DOHH2 (cell line): ENCODE data around the gene DCUN1D5.
"Not testable (repeated sequence)": the region's sequence is repeated elsewhere in the genome, so short reads cannot be mapped to it uniquely, and the experiment has no call there.

ENCODE experiments used
- H3F3A ChIP-seq: fragments of 200-600 bp; sonication (generic), shearing (Covaris generic); 2 replicates; pipeline ENCODE4 v1.6.0; 2016; ENCODE audit warnings: antibody characterized with exemption, mild to moderate bottlenecking; ENCODE audit not compliant: control insufficient read depth, insufficient read depth
- H3K27ac ChIP-seq: fragments of 200-600 bp; sonication (generic); 2 replicates; pipeline ENCODE4 v1.5.1; 2014; ENCODE audit warnings: low read depth, mild to moderate bottlenecking, low read length, moderate library complexity
- H3K27me3 ChIP-seq: fragments of 200-600 bp; sonication (generic); 2 replicates; pipeline ENCODE4 v1.6.1; 2014; ENCODE audit warnings: mild to moderate bottlenecking, low read length, mixed read lengths; ENCODE audit not compliant: control insufficient read depth
- H3K36me3 ChIP-seq: fragments of 200-600 bp; sonication (generic); 2 replicates; pipeline ENCODE4 v1.6.1; 2014; ENCODE audit warnings: mild to moderate bottlenecking, low read length, moderate library complexity, mixed read lengths; ENCODE audit not compliant: control insufficient read depth
- H3K4me1 ChIP-seq: fragments of 200-600 bp; sonication (generic); 2 replicates; pipeline ENCODE4 v1.6.1; 2014; ENCODE audit warnings: mild to moderate bottlenecking, low read length, mixed read lengths; ENCODE audit not compliant: control insufficient read depth
- H3K4me2 ChIP-seq: fragments of 200-600 bp; sonication (generic); 2 replicates; pipeline ENCODE4 v1.6.0; 2014; ENCODE audit warnings: mild to moderate bottlenecking, low read length, moderate library complexity
- H3K4me3 ChIP-seq: fragments of 200-600 bp; sonication (generic); 2 replicates; pipeline ENCODE4 v1.5.1; 2014; ENCODE audit warnings: mild to moderate bottlenecking, low read length, mixed read lengths
- H3K79me2 ChIP-seq: fragments of 200-600 bp; sonication (generic); 2 replicates; pipeline ENCODE4 v1.6.1; 2014; ENCODE audit warnings: mild to moderate bottlenecking, low read length, mixed read lengths; ENCODE audit not compliant: control insufficient read depth
- H3K9me2 ChIP-seq: fragments of 200-600 bp; sonication (generic); replicated peaks from 2 replicates; pipeline ENCODE4 v1.6.1; 2014; ENCODE audit warnings: mild to moderate bottlenecking, low read length, mixed read lengths; ENCODE audit not compliant: control insufficient read depth
- H3K9me3 ChIP-seq: fragments of 200-600 bp; sonication (generic); 2 replicates; pipeline ENCODE4 v1.6.1; 2014; ENCODE audit warnings: antibody characterized with exemption, low read length, mixed read lengths; ENCODE audit not compliant: control insufficient read depth, insufficient read depth
- H4K20me1 ChIP-seq: fragments of 200-600 bp; sonication (generic); 2 replicates; pipeline ENCODE4 v1.6.0; 2014; ENCODE audit warnings: low read depth, mild to moderate bottlenecking, antibody characterized with exemption, low read length, moderate library complexity; ENCODE audit not compliant: control insufficient read depth, insufficient read depth
- EZH2phosphoT487 ChIP-seq: fragments of 200-600 bp; sonication (generic); IDR thresholded peaks from 2 replicates; pipeline ENCODE4 v1.6.1; 2017; ENCODE audit warnings: borderline replicate concordance, mild to moderate bottlenecking, antibody characterized with exemption, low read length, moderate library complexity, mixed read lengths
- TF ChIP-seq, protein P1 (sequence below): fragments of 200-600 bp; sonication (generic); IDR thresholded peaks from one replicate; pipeline ENCODE4 v1.5.1; 2014; ENCODE audit warnings: antibody characterized with exemption, mild to moderate bottlenecking, low read depth, low read length; ENCODE audit not compliant: poor library complexity, severe bottlenecking

DCUN1D5 gene

DNA sequence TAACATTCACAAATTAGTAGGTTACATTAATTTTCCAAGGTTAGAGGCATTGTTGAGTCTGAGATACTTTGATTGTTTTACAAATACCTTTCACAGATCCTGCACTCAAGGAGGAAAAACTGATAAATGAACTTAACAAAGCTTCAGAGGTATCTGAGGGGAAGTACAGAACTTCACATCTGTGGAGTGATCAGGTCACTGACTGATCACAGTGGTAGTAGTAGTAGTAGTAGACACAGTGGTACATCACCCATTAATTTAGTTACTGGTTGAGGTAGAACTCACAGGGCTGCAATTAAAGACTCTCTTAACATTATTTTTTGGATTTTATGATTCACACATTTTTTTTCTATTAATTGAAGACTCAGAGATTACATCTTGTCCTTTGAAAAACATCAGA lies 56.7 kb downstream of the DCUN1D5 start:
- Histone ChIP-seq H3K27ac (no peak overlapping the region), H3K9me2 (no peaks in the 10 kb centered on the region), H3K27me3 (no peaks in the 10 kb centered on the region), H3K4me3 (no peak overlapping the region), H3K4me2 (no peak overlapping the region), H4K20me1 (no peaks in the 10 kb centered on the region), H3K79me2 (no peaks in the 10 kb centered on the region), H3K36me3 (no peaks in the 10 kb centered on the region), H3K9me3 (no peaks in the 10 kb centered on the region), H3K4me1 (peaks cover 8% of the 10 kb centered on the region), H3F3A (no peaks in the 10 kb centered on the region)
- TF ChIP-seq, protein P1, sequence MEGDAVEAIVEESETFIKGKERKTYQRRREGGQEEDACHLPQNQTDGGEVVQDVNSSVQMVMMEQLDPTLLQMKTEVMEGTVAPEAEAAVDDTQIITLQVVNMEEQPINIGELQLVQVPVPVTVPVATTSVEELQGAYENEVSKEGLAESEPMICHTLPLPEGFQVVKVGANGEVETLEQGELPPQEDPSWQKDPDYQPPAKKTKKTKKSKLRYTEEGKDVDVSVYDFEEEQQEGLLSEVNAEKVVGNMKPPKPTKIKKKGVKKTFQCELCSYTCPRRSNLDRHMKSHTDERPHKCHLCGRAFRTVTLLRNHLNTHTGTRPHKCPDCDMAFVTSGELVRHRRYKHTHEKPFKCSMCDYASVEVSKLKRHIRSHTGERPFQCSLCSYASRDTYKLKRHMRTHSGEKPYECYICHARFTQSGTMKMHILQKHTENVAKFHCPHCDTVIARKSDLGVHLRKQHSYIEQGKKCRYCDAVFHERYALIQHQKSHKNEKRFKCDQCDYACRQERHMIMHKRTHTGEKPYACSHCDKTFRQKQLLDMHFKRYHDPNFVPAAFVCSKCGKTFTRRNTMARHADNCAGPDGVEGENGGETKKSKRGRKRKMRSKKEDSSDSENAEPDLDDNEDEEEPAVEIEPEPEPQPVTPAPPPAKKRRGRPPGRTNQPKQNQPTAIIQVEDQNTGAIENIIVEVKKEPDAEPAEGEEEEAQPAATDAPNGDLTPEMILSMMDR, result no peak
- TF ChIP-seq EZH2phosphoT487, result no peak

DNA sequence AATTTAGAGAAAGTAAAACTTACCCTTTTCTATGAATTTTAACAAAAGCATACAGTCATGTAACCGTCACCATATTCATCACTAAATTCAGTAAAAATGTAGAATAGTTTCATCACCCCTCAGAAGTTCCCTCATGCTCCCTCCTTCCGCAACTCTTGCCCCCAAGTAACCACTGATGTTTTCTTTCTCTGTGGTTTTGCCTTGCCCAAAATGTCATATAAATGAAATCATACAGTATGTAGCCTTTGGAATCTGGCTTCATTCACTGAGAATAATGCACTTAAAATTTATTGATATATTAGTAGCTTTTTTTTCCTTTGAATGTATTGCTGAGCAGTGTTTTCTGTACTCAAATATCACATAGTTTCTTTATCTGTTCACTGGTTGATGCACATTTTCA lies 60.1 kb downstream of the DCUN1D5 start:
- TF ChIP-seq EZH2phosphoT487, result no peak
- TF ChIP-seq, protein P1, result no peak
- no peak overlapping the region for H3K27ac ChIP-seq

DNA sequence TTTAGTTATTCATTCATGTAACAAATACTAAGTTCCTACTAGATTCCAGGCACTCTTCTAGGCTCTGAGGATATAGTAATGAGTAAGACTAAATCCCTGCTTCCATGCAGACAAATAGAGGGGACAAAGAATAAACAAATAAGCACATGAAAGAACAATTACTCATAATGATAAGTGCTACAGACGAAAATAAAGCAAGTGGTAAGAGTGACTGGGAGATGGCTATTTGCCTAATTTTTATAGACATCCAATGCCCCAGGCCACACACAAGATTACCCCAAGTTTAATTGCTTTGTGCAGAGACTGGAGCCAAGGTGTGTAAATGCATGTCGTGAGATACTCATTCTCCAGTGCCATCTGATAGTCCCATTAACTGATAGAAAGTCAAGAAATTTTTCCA lies 62.6 kb downstream of the DCUN1D5 start:
- no peak overlapping the region for H3K4me2 ChIP-seq

More for the DNA sequence above, 60.1 kb downstream of the DCUN1D5 start:
- Histone ChIP-seq H3K9me3 (no peaks in the 10 kb centered on the region), H3K27me3 (peaks cover 2% of the 10 kb centered on the region; the same call in 1 of the 2 replicates), H3K4me2 (no peak overlapping the region), H3F3A (no peaks in the 10 kb centered on the region), H3K4me1 (peaks cover 8% of the 10 kb centered on the region), H3K4me3 (no peak overlapping the region), H3K9me2 (no peaks in the 10 kb centered on the region), H4K20me1 (no peaks in the 10 kb centered on the region), H3K79me2 (no peaks in the 10 kb centered on the region), H3K36me3 (no peaks in the 10 kb centered on the region)

DNA sequence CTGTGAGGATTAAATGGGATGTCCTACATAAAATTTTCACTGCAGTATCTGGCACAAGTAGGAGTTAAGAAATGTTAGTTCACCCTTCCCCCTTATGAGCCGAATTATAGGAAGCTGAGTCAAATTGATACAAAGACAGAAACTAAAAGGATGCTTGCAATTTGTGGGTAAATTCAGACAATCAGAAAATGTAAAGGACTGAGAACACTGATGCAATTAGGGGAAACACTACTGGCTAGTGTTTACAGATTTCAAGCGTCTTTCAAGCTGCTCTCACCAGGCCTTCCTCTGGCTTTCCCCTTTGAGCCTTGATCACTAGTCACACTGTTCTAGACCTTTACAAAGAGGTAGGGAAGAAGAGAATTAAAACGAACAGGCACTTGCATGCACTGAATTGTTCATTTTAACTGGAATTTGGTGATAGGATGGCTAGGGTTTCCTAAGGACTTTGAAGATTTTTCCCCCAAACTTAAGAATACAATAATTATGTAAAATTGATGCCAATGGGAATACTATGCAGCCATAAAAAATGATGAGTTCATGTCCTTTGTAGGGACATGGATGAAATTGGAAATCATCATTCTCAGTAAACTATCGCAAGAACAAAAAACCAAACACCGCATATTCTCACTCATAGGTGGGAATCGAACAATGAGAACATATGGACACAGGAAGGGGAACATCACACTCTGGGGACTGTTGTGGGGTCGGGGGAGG lies 63.5 kb downstream of the DCUN1D5 start:
- H3K79me2 ChIP-seq, H3K4me2 ChIP-seq, H3K36me3 ChIP-seq, H4K20me1 ChIP-seq, H3K4me3 ChIP-seq, H3K9me3 ChIP-seq, H3K4me1 ChIP-seq, H3K9me2 ChIP-seq, H3K27ac ChIP-seq, H3K27me3 ChIP-seq, H3F3A ChIP-seq: not testable (repeated sequence)

More for the DNA sequence above, 62.6 kb downstream of the DCUN1D5 start:
- TF ChIP-seq EZH2phosphoT487, result no peak
- TF ChIP-seq, protein P1, result no peak
- Histone ChIP-seq H3K9me3 (no peaks in the 10 kb centered on the region), H3K27me3 (peaks cover 2% of the 10 kb centered on the region; the same call in 1 of the 2 replicates), H4K20me1 (no peaks in the 10 kb centered on the region), H3K4me1 (no peaks in the 10 kb centered on the region), H3K4me3 (no peak overlapping the region), H3F3A (no peaks in the 10 kb centered on the region), H3K9me2 (no peaks in the 10 kb centered on the region), H3K79me2 (no peaks in the 10 kb centered on the region), H3K27ac (no peak overlapping the region), H3K36me3 (no peaks in the 10 kb centered on the region)
